GM06990 (cell line): Measurements from ENCODE around the gene CEP57.

Source experiments
- DNase-seq: peaks from one replicate; pipeline ENCODE4 v3.0.0-alpha.2; 2011; ENCODE audit not compliant: insufficient read length; ENCODE audit errors: extremely low read depth
- H3K27me3 ChIP-seq: replicated peaks from 2 replicates; pipeline ENCODE4 v1.6.0; 2011; ENCODE audit warnings: low read length; ENCODE audit not compliant: control insufficient read depth, insufficient read depth
- H3K36me3 ChIP-seq: 2 replicates; pipeline ENCODE4 v1.5.1; 2011; ENCODE audit warnings: low read length; ENCODE audit not compliant: control insufficient read depth, insufficient read depth
- H3K4me3 ChIP-seq: replicated peaks from 2 replicates; pipeline ENCODE4 v1.5.1; 2011; ENCODE audit warnings: low read depth, mild to moderate bottlenecking, control low read depth, low read length
- TF ChIP-seq, protein P1 (sequence below): IDR thresholded peaks from 2 replicates; pipeline ENCODE4 v1.5.1; 2011; ENCODE audit warnings: low read length, control low read depth, mild to moderate bottlenecking, inconsistent platforms; ENCODE audit not compliant: insufficient read depth, poor library complexity, severe bottlenecking

Gene CEP57

DNA sequence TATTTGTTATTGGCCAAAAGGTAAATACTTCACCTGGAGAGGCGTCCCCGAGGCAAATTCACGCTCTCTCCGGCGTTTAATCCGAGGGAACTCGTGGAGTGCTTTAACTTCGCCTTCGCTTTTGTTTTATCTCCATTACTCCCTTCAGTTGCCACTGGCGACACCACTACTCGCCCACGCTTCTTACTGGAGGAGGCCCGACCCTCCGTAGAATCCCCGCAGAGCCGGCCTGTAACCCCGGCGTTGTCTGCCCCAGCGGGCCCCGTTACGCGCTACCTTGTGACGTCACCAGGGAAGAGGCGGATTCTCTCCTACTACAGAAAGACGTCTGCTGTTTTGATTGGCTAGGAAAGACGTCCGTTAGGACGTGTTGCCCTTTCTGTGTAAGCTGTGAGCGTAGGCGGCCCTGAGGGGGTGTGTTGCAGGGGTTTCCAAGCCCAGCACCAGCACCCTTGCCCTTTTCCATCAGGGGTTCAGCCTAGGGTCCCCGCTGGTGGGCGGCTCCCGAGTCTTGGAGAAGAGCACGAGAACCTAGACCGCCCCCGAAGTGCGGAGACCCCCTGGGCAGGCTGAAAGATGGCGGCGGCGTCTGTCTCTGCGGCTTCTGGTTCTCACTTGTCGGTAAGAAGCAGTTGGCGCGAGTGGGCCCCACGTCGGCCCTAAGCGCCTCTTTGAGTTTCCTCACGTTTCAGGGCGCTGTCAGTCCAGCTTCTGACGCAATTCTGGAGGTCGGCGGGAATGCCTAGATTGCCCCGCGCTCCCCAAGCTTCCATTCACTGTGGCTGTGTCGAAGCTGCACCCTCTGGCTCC, at the start of gene CEP57:
Gene CEP57, plus strand, starts transcription at position 376 of the 810 bp plus-strand sequence. Its CDS starts 201 bp downstream, at position 577.
- Histone ChIP-seq H3K36me3 (no peaks in the 10 kb centered on the region; the same call in 1 of the 2 replicates), H3K4me3 (peak within 1 kb of the TSS; percentile 93), H3K27me3 (no peaks in the 10 kb centered on the region)
- DNase-seq: peak; percentile 92
- TF ChIP-seq, protein P1, sequence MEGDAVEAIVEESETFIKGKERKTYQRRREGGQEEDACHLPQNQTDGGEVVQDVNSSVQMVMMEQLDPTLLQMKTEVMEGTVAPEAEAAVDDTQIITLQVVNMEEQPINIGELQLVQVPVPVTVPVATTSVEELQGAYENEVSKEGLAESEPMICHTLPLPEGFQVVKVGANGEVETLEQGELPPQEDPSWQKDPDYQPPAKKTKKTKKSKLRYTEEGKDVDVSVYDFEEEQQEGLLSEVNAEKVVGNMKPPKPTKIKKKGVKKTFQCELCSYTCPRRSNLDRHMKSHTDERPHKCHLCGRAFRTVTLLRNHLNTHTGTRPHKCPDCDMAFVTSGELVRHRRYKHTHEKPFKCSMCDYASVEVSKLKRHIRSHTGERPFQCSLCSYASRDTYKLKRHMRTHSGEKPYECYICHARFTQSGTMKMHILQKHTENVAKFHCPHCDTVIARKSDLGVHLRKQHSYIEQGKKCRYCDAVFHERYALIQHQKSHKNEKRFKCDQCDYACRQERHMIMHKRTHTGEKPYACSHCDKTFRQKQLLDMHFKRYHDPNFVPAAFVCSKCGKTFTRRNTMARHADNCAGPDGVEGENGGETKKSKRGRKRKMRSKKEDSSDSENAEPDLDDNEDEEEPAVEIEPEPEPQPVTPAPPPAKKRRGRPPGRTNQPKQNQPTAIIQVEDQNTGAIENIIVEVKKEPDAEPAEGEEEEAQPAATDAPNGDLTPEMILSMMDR: no peak

DNA sequence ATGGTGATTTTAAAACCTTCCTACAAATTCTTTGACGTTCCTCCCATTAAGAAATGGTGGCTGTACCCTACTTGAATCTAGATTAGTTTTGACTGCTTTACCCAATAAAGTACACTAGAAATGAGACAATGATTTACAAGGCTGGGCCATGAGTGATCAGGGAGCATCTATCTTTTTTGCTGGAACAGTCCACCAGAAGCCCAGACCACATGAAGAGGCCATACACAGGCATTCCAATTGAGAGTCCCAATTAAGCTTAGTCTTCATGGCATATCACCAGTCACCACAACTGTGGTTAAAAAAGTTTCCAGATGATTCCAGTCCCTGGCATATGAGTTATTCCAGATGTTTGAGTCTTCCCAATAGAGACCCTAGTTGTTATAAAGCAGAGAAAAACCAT, 40.2 kb upstream of the CEP57 start:
- no peak for DNase-seq
- Histone ChIP-seq H3K4me3 (no peak overlapping the region), H3K36me3 (no peaks in the 10 kb centered on the region), H3K27me3 (no peaks in the 10 kb centered on the region; the same call in 1 of the 2 replicates)
- TF ChIP-seq, protein P1: no peak

DNA sequence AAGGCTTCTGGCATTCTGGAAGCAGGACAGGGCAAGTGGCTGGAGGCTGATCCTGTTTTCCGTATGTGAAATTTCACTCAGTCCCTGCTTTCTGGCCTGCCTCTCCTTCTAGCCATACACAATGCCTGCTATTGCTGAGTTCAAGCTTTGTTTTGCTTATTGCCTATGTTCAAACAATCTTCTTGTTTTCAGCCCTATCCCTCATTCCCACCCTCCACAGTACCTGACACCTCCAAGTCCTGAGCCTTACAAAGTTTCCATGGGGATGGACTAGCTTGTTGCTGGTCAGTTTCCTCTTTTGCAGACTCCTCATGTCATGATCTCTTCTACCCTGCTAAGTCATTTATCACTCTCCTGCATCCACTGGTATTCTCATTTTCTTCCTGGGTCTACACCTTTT, 38.8 kb upstream of the CEP57 start:
- Histone ChIP-seq H3K4me3 (no peak overlapping the region), H3K36me3 (no peaks in the 10 kb centered on the region), H3K27me3 (no peaks in the 10 kb centered on the region; the same call in none of the 2 replicates)
- TF ChIP-seq, protein P1: no peak
- no peak for DNase-seq

DNA sequence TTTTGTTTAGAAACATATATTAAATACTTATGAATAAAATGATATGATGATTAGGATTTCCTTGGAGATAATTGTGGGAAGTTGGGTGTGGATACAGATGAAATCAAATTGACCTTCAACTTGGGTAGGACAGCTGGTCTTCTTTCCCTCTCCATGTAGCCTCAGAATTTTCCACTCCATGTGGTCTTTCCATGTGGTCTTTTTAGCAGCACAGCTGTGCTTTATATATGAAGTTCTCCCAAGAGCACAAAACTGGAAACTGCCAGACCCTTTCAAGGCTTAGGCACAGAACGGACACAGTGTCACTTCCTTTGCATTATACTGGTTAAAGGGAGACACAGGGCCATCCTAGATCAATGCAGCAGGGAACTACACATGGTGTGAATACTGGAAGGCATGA, 29.4 kb upstream of the CEP57 start:
- DNase-seq: no peak
- Histone ChIP-seq H3K4me3 (no peak overlapping the region), H3K27me3 (no peaks in the 10 kb centered on the region; the same call in 1 of the 2 replicates), H3K36me3 (no peaks in the 10 kb centered on the region)
- TF ChIP-seq, protein P1: no peak

DNA sequence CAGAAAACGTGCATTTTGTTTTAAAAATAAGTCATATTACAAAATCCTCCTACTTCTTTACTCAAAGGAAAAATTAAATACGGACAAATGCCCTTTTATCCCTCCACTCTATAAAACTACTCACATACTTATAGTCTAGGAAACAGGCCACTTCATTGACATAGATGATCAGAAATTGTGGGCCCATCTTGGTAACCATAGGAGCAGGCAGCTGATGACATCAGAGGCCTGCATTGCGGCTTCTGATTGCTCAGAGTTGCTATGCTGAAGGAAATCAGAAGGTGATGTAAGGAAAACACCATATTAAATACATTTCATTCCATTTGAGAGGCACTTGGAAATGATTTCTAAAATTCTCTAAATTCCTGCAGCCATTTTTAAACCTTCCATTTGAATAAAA, 27.8 kb upstream of the CEP57 start:
- TF ChIP-seq, protein P1: no peak
- no peak overlapping the region for H3K4me3 ChIP-seq
- no peaks in the 10 kb centered on the region for H3K36me3 ChIP-seq
- DNase-seq: no peak
- no peaks in the 10 kb centered on the region for H3K27me3 ChIP-seq
